Bronchial smooth muscle cell (primary cell): ENCODE results near the gene DAZ4. TPM values are rescaled to one million over a fixed set of nuclear protein-coding genes. Genes with fewer than 3 reads are reported as not detected.

ENCODE experiments used
- total RNA-seq: library from RNA; depleted of rRNA; stranded (reverse); fragments of >200 nt; gene quantifications from 2 replicates; pipeline ENCODE4 v1.2.1, GENCODE V29; 2014

DAZ4 gene, protein sequence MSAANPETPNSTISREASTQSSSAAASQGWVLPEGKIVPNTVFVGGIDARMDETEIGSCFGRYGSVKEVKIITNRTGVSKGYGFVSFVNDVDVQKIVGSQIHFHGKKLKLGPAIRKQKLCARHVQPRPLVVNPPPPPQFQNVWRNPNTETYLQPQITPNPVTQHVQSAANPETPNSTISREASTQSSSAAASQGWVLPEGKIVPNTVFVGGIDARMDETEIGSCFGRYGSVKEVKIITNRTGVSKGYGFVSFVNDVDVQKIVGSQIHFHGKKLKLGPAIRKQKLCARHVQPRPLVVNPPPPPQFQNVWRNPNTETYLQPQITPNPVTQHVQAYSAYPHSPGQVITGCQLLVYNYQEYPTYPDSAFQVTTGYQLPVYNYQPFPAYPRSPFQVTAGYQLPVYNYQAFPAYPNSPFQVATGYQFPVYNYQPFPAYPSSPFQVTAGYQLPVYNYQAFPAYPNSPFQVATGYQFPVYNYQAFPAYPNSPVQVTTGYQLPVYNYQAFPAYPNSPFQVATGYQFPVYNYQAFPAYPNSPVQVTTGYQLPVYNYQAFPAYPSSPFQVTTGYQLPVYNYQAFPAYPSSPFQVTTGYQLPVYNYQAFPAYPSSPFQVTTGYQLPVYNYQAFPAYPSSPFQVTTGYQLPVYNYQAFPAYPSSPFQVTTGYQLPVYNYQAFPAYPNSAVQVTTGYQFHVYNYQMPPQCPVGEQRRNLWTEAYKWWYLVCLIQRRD
- total RNA-seq: not detected in 2 replicates

DNA sequence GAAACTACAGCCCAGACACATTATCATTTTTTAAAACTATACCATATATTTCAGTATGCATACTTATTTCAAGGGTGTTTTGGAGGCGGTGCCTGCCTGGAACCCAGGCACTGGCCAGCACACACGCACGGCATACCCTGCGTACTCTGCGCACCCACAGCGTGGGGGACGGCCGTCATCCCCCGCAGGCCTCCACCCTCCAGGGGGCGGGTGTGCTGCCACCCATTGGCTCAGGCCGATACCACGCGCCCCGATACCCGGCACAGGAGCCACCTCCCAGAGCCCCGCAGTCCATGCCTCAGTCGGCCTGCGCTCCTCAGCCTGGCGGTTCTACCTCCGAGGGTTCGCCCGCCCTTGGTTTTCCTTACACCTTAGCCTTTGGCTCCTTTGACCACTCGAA lies at the start of gene DAZ4:
Gene DAZ4, plus strand, starts transcription at position 301 of the 400 bp plus-strand sequence. CDS start 208 bp downstream, outside the sequence.

GRCh38 chrY:24813293-24813692 lies 20.4 kb upstream of the DAZ4 start, which contains the start of gene DAZ3:
Gene DAZ3 (minus strand): TSS chrY:24813393. CDS start chrY:24813185, 208 bp downstream.

Other genes with a start within 250 kb of the DAZ4 start
- gene BPY2B, start 215.9 kb upstream of the DAZ4 start, total RNA-seq: not detected in 2 replicates
- not detected in 2 replicates for gene DAZ3, start 20.5 kb upstream of the DAZ4 start, total RNA-seq
- not detected in 2 replicates for gene BPY2C, start 218.2 kb downstream of the DAZ4 start, total RNA-seq